GM19468 (cell line): ENCODE results near the gene TOMT.

Experiments used
- ATAC-seq: cut with Tn5 transposase; IDR thresholded peaks from one replicate; pipeline ENCODE4 v1.9.1; 2021; ENCODE audit warnings: mild to moderate bottlenecking, moderate library complexity, moderate number of reproducible peaks; ENCODE audit not compliant: unreplicated experiment; ENCODE audit errors: extremely low read depth

The TOMT gene

GRCh38 chr11:72105888-72106287 lies at the start of gene TOMT:
TOMT (plus strand) TSS chr11:72105924; CDS start chr11:72105952, 28 bp downstream.
- ATAC-seq, result no peak

- no peak for ATAC-seq
These were observed 47.2 kb upstream of the TOMT start for GRCh38 chr11:72058416-72059034.

- ATAC-seq, result no peak
These were observed 43.9 kb upstream of the TOMT start for GRCh38 chr11:72061739-72062396.

GRCh38 chr11:72066855-72067254 lies 38.9 kb upstream of the TOMT start:
- ATAC-seq, result no peak

GRCh38 chr11:72067266-72067665 lies 38.5 kb upstream of the TOMT start:
- no peak for ATAC-seq

- no peak for ATAC-seq
These were observed 38.0 kb upstream of the TOMT start for GRCh38 chr11:72067676-72068075.

- ATAC-seq, result no peak
These were observed 36.5 kb upstream of the TOMT start for GRCh38 chr11:72069200-72069599.

GRCh38 chr11:72069787-72070251 lies 35.9 kb upstream of the TOMT start:
- ATAC-seq, result no peak

GRCh38 chr11:72070491-72070890 lies 35.2 kb upstream of the TOMT start:
- ATAC-seq, result no peak

GRCh38 chr11:72072348-72072747 lies 33.4 kb upstream of the TOMT start:
- ATAC-seq, result no peak

- ATAC-seq, result no peak
These were observed 30.6 kb upstream of the TOMT start for GRCh38 chr11:72075109-72075508.

GRCh38 chr11:72075756-72076155 lies 30.0 kb upstream of the TOMT start:
- ATAC-seq, result no peak

- ATAC-seq, result no peak
These were observed 27.2 kb upstream of the TOMT start for GRCh38 chr11:72078477-72078876.

GRCh38 chr11:72079819-72080325 lies 25.9 kb upstream of the TOMT start:
- ATAC-seq, result no peak

- peak; percentile 94 for ATAC-seq
These were observed 25.2 kb upstream of the TOMT start, which contains the start of the genes LRRC51 and NUMA1 for GRCh38 chr11:72080326-72081183. LRRC51 (plus strand) TSS chr11:72080850; CDS start chr11:72089084, 8,234 bp downstream. NUMA1 (minus strand) TSS chr11:72080542; CDS start chr11:72035943, 44,599 bp downstream.

GRCh38 chr11:72081184-72081644 lies 24.5 kb upstream of the TOMT start:
- ATAC-seq, result no peak

GRCh38 chr11:72081821-72082453 lies 23.8 kb upstream of the TOMT start:
- no peak for ATAC-seq

GRCh38 chr11:72083414-72083813 lies 22.3 kb upstream of the TOMT start:
- no peak for ATAC-seq

GRCh38 chr11:72084076-72084475 lies 21.6 kb upstream of the TOMT start:
- no peak for ATAC-seq

GRCh38 chr11:72084965-72085364 lies 20.8 kb upstream of the TOMT start:
- ATAC-seq, result no peak
